Measurements from ENCODE around the gene DNER. TPM values are rescaled to one million over a fixed set of nuclear protein-coding genes. Genes with fewer than 3 reads are reported as not detected.

Gene DNER
- total and polyA plus RNA-seq, 2 of the 4 experiments (the other 2 are of a cell fraction), result under 0.01 to 0.14 TPM

- Histone ChIP-seq H4K5ac (ENCODE audit: low read depth, low read length) (no peak overlapping the region), H2AK9ac (replicated peaks; ENCODE audit: low read depth, low read length, poor library complexity) (no peak overlapping the region), H2BK20ac (ENCODE audit: low read depth, low read length) (no peak overlapping the region), H3K23ac (ENCODE audit: low read depth, low read length) (no peak overlapping the region), H2BK15ac (ENCODE audit: low read depth, low read length) (no peak overlapping the region), H2BK5ac (ENCODE audit: low read depth, low read length, poor library complexity, severe bottlenecking) (no peak overlapping the region), H3K27ac (ENCODE audit: insufficient read depth, low read length) (no peak overlapping the region), H4K91ac (ENCODE audit: insufficient read depth, low read depth, low read length) (no peak overlapping the region), H3K79me1 (ENCODE audit: low read depth in 1 of 2, low read length in 2 of 2) (no peaks in the 10 kb centered on the region), H3K27me3 (ENCODE audit: control insufficient read depth, insufficient read depth, low read length) (no peaks in the 10 kb centered on the region), H4K8ac (ENCODE audit: low read depth in 2 of 2, low read length in 2 of 2) (no peak overlapping the region), H3K9me1 (ENCODE audit: insufficient read depth, low read length) (no peaks in the 10 kb centered on the region), H4K20me1 (ENCODE audit: insufficient read depth, low read length) (no peaks in the 10 kb centered on the region), H3K36me3 (ENCODE audit: control insufficient read depth, insufficient read depth, low read length) (no peaks in the 10 kb centered on the region), H3K4ac (ENCODE audit: low read depth, low read length) (no peak overlapping the region), H3K9ac (ENCODE audit: low read depth, low read length) (no peak overlapping the region), H3K4me3 (ENCODE audit: insufficient read depth, low read depth, low read length) (no peak overlapping the region), H3K4me1 (ENCODE audit: control insufficient read depth, insufficient read depth, low read length) (no peaks in the 10 kb centered on the region), H3K14ac (replicated peaks; ENCODE audit: low read depth, low read length) (no peak overlapping the region), H3K18ac (ENCODE audit: low read depth, low read length) (no peak overlapping the region), H2AK5ac (ENCODE audit: low read depth, low read length) (no peak overlapping the region), H3K56ac (ENCODE audit: extremely low read depth, insufficient read depth, low read length) (no peak overlapping the region), H3K4me2 (ENCODE audit: low read depth, low read length) (no peak overlapping the region), H2BK120ac (ENCODE audit: low read depth, low read length) (no peak overlapping the region), H2AFZ (replicated peaks; ENCODE audit: low read length, poor library complexity) (no peak overlapping the region), H3K9me3 (ENCODE audit: control insufficient read depth, insufficient read depth, low read length) (peaks cover 6% of the 10 kb centered on the region; the same call in 1 of the 2 replicates)
- no CpG with 5 or more reads among the region's 4 CpGs for WGBS, 2 experiments (ENCODE audit: extremely low coverage in 2 of 2, insufficient read length in 1 of 2)
- dilution Hi-C loops (cut with HindIII; ENCODE audit: low sequenced_read_pairs, unreplicated experiment) (no loop called here), in situ Hi-C loops (cut with MboI; ENCODE audit: low sequenced_read_pairs) (no loop called here), intact Hi-C loops (cut with micrococcal nuclease) (loop anchor here (1.0 kb wide), 1 partner anchor 245 kb away; no protein-coding TSS in a partner anchor)
- POLR2A ChIA-PET (ENCODE audit: unreplicated experiment), result no interaction called here
- no peak for ATAC-seq (ENCODE audit: low read depth)
- CTCF ChIA-PET, result no interaction called here
- no peak for TF ChIP-seq BHLHE40 (IDR thresholded peaks at IDR 0.05; ENCODE audit: low read depth, low read length)
- TF ChIP-seq MAZ (IDR thresholded peaks at IDR 0.05; ENCODE audit: borderline replicate concordance, low read depth, low read length), result no peak
- TF ChIP-seq POLR2A (IDR thresholded peaks at IDR 0.05; ENCODE audit: low read depth, low read length), result no peak
- TF ChIP-seq SMC3 (IDR thresholded peaks at IDR 0.05; ENCODE audit: low read depth, low read length), result no peak
- TF ChIP-seq CTCF (conservative IDR thresholded peaks at IDR 0.05; ENCODE audit: low read depth, low read length), result no peak
- TF ChIP-seq RCOR1 (IDR thresholded peaks at IDR 0.05; ENCODE audit: insufficient replicate concordance, low read length), result no peak
- no peak for TF ChIP-seq MAFK (IDR thresholded peaks at IDR 0.05; ENCODE audit: low read depth, low read length)
- TF ChIP-seq USF2 (IDR thresholded peaks at IDR 0.05; ENCODE audit: low read depth, low read length), result no peak
- no peak for TF ChIP-seq RFX5 (IDR thresholded peaks at IDR 0.05; ENCODE audit: low read depth, low read length)
- no peak for TF ChIP-seq RAD21 (IDR thresholded peaks at IDR 0.05; ENCODE audit: low read length)
- no peak for TF ChIP-seq MXI1 (IDR thresholded peaks at IDR 0.05; ENCODE audit: borderline replicate concordance, low read depth, low read length)
- TF ChIP-seq CHD1 (IDR thresholded peaks at IDR 0.05; ENCODE audit: low read depth, low read length), result no peak
- no peak for TF ChIP-seq ELK1 (IDR thresholded peaks at IDR 0.05; ENCODE audit: borderline replicate concordance, low read depth, low read length)
- no peak for TF ChIP-seq FOS (IDR thresholded peaks at IDR 0.05; ENCODE audit: low read depth, low read length)
- TF ChIP-seq NFE2L2 (IDR thresholded peaks at IDR 0.05; ENCODE audit: low read depth, low read length), result no peak
- no peak for TF ChIP-seq CEBPB (IDR thresholded peaks at IDR 0.05; ENCODE audit: low read depth, low read length)
- BruUV-seq (replicated peaks), result no TSS peak
- no peak for DNase-seq
Observed at GRCh38 chr2:229342376-229342775, 372.0 kb downstream of the DNER start.

Measured in IMR-90 (cell line).